H1 (cell line): Measurements from ENCODE around the gene AKAP7. TPM values are rescaled to one million over a fixed set of nuclear protein-coding genes. Genes with fewer than 3 reads are reported as not detected.

Source experiments
- NRF1 ChIP-seq: IDR thresholded peaks from 2 replicates; pipeline ENCODE4 v1.6.1; 2011; ENCODE audit warnings: mild to moderate bottlenecking, low read depth, low read length, improper control_type of control experiment
- RNF2 ChIP-seq: fragments of 200-900, 300-1000 bp; sonication (generic); IDR thresholded peaks from 2 replicates; pipeline ENCODE4 v1.7.1; 2016; ENCODE audit warnings: borderline replicate concordance, low read depth, mild to moderate bottlenecking, antibody characterized with exemption, low read length; ENCODE audit not compliant: poor library complexity, severe bottlenecking; ENCODE audit errors: missing control alignments
- TAF7 ChIP-seq: optimal IDR thresholded peaks from 2 replicates; pipeline ENCODE3; 2011; ENCODE audit warnings: low read depth, mild to moderate bottlenecking, inconsistent platforms, low read length, moderate library complexity, borderline replicate concordance
- USF2 ChIP-seq: IDR thresholded peaks from 2 replicates; pipeline ENCODE4 v1.6.1; 2011; ENCODE audit warnings: low read length, improper control_type of control experiment
- polyA plus RNA-seq, 7 experiments: library from polyadenylated mRNA; depleted of rRNA in 3 of 7; stranded (reverse) in 5 of 7; unstranded in 2 of 7; fragments of >200 nt in 5 of 7; fragments of 200-250 nt in 2 of 7; gene quantifications; 1 replicate in 5 of 7; 2 replicates in 1 of 7; 4 replicates in 1 of 7; pipeline versions ENCODE4 v1.2.1 to v1.2.3, GENCODE V29; 2011 to 2013; ENCODE audit warnings: missing spikeins in 2 of 7, mixed read lengths in 2 of 7
- total RNA-seq: library from RNA; stranded (reverse); fragmentation: NEBNext Ultra II Directional; extraction: Animal tissue kit (Norgen Biotek cat#: 25700); gene quantifications from 2 replicates; pipeline ENCODE4 v1.2.1, GENCODE V29; 2021

AKAP7 gene
- total and polyA plus RNA-seq, 2 of the 8 experiments (the other 6 are each of a cell fraction or from before 2014, with no cell fraction given) = 4.7 to 16.9 TPM

GRCh38 chr6:131107151-131107550 is 28.1 kb upstream of the AKAP7 start (continued):
- TF ChIP-seq TAF7 (no peak), NRF1 (no peak), USF2 (no peak), RNF2 (no peak)
